ENCODE results near the gene RAB7A.
A peak's percentile ranks its signal among the peaks of the same experiment; 100 is the strongest.

DNA sequence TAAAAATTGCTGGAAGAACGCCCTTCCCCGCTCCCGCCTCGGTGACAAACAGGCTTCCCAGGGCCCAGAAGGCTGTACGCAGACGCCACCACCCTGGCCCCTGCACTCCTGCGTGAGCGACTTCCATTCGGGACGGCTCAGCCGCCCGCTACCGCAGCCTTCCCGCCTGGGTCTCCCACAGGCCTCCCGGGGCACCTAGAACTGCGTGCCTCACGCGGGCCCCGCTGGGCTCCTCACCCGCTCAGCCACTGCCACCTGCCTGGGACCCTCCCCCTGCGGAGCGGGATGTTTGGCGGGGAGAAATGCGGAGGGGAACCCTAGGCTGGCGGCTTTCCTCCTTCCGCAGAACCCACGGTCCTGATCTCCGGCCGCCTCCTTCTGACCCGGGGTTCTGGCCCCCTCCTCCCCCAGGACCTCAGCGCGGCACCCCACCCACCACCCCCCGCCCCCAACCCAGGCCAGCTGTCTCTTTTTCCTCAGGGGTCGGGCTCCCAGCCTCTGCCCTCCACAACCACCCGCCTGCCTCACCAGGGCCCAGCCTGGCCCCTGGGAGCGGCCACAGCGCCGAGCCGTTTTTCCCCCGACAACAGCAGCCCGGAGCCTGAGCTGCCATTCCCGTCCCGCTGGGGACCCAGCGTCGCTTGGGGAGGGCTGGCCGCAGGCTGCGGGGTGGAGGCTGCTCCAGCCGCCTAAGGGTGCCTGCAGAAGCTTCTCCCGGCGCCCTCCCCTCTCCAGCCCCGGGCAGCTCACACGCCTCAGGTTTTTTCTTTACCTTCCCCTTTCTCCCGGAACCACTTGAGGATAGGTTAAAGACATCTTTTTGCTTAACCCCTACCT is 27.6 kb upstream of the RAB7A start:
- TF ChIP-seq TAF1 (IDR thresholded peaks at IDR 0.05; ENCODE audit: low read depth, low read length) (0 out of 2 replicates have a peak, but pooled peaks have one; percentile 20), EZH2 (IDR thresholded peaks at IDR 0.05; ENCODE audit: low read depth, low read length, severe bottlenecking) (no peak), POLR2AphosphoS5 (IDR thresholded peaks at IDR 0.05; ENCODE audit: low read depth, low read length) (no peak), YY1 (IDR thresholded peaks at IDR 0.05; ENCODE audit: low read depth, low read length) (0 out of 2 replicates have a peak, but pooled peaks have one; percentile 17), ASH2L (IDR thresholded peaks at IDR 0.05; ENCODE audit: low read length) (peak; percentile 41), CREB1 (IDR thresholded peaks at IDR 0.05) (no peak), JUND (IDR thresholded peaks at IDR 0.05; ENCODE audit: low read length) (no peak), EP300 (IDR thresholded peaks at IDR 0.05; ENCODE audit: borderline replicate concordance in 1 of 2, low read depth in 2 of 2, low read length in 2 of 2) (no peak), CEBPB (IDR thresholded peaks at IDR 0.05; ENCODE audit: low read depth, low read length) (no peak)
- TF ChIP-seq, protein P1, sequence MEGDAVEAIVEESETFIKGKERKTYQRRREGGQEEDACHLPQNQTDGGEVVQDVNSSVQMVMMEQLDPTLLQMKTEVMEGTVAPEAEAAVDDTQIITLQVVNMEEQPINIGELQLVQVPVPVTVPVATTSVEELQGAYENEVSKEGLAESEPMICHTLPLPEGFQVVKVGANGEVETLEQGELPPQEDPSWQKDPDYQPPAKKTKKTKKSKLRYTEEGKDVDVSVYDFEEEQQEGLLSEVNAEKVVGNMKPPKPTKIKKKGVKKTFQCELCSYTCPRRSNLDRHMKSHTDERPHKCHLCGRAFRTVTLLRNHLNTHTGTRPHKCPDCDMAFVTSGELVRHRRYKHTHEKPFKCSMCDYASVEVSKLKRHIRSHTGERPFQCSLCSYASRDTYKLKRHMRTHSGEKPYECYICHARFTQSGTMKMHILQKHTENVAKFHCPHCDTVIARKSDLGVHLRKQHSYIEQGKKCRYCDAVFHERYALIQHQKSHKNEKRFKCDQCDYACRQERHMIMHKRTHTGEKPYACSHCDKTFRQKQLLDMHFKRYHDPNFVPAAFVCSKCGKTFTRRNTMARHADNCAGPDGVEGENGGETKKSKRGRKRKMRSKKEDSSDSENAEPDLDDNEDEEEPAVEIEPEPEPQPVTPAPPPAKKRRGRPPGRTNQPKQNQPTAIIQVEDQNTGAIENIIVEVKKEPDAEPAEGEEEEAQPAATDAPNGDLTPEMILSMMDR (IDR thresholded peaks at IDR 0.05; ENCODE audit: control extremely low read depth in 1 of 3, insufficient read depth in 1 of 3, low read depth in 1 of 3, low read length in 3 of 3), result 0 out of 4 replicates have a peak, but pooled peaks of 1 of the 3 experiments have one; percentile 1

Data from H1 (cell line).